Measurements from ENCODE around the gene CMTR1.

GRCh38 chr6:37501632-37502491 lies 68.8 kb downstream of the CMTR1 start:
- TF ChIP-seq CTCF (conservative IDR thresholded peaks at IDR 0.05; ENCODE audit: low read depth, low read length) (no peak), EZH2 (IDR thresholded peaks at IDR 0.05; ENCODE audit: borderline replicate concordance, low read depth, low read length, poor library complexity, severe bottlenecking) (no peak)

Measured in A673 (cell line).